IMR-90 (cell line): ENCODE data around the gene CATSPER3. TPM values are rescaled to one million over a fixed set of nuclear protein-coding genes. Genes with fewer than 3 reads are reported as not detected.

Source experiments
- ATAC-seq: fragments of 200-7000 bp; cut with Tn5 transposase; 2 replicates; pipeline ENCODE4 v1.9.1; 2020; ENCODE audit warnings: low read depth, mild to moderate bottlenecking, moderate library complexity
- BruUV-seq: library from RNA; stranded (reverse); fragments of 400-500 nt; replicated peaks from 2 replicates; lab custom pipeline; 2021; lab: Mats Ljungman, UMichigan
- CTCF ChIA-PET: fragments of 300-600 bp; formaldehyde crosslinking; extraction: SDS; loops from one replicate; lab custom pipeline; 2021; ENCODE audit warnings: antibody characterized with exemption; lab: Yijun Ruan, JAX
- POLR2A ChIA-PET: fragments of 300-600 bp; sonication (Branson Sonifier 250); formaldehyde crosslinking; loops from one replicate; lab custom pipeline; 2022; ENCODE audit warnings: antibody characterized with exemption; ENCODE audit not compliant: unreplicated experiment; lab: Charles Lee
- DNase-seq: peaks from one replicate; pipeline ENCODE4 v3.0.0; 2013
- H2AFZ ChIP-seq: replicated peaks from 2 replicates; pipeline ENCODE3; 2013; ENCODE audit warnings: low read length, mild to moderate bottlenecking; ENCODE audit not compliant: poor library complexity
- H2AK5ac ChIP-seq: 2 replicates; pipeline ENCODE4 v1.6.1; 2013; ENCODE audit warnings: low read depth, low read length, inconsistent platforms
- H2AK9ac ChIP-seq: replicated peaks from 2 replicates; pipeline ENCODE3; 2013; ENCODE audit warnings: mild to moderate bottlenecking, low read depth, low read length, moderate library complexity; ENCODE audit not compliant: poor library complexity
- H2BK120ac ChIP-seq: 2 replicates; pipeline ENCODE4 v1.6.1; 2013; ENCODE audit warnings: low read depth, low read length, inconsistent platforms
- H2BK15ac ChIP-seq: 3 replicates; pipeline ENCODE4 v1.6.1; 2013; ENCODE audit warnings: low read depth, low read length, inconsistent platforms
- H2BK20ac ChIP-seq: 2 replicates; pipeline ENCODE4 v1.6.1; 2013; ENCODE audit warnings: low read depth, mild to moderate bottlenecking, inconsistent platforms, low read length, moderate library complexity
- H2BK5ac ChIP-seq: 2 replicates; pipeline ENCODE4 v1.6.1; 2013; ENCODE audit warnings: mild to moderate bottlenecking, low read depth, low read length, inconsistent platforms; ENCODE audit not compliant: poor library complexity, severe bottlenecking
- H3K14ac ChIP-seq: replicated peaks from 2 replicates; pipeline ENCODE4 v1.6.1; 2013; ENCODE audit warnings: low read depth, low read length, inconsistent platforms
- H3K18ac ChIP-seq: 2 replicates; pipeline ENCODE4 v1.6.1; 2013; ENCODE audit warnings: low read depth, low read length, control low read depth
- H3K23ac ChIP-seq: 2 replicates; pipeline ENCODE4 v1.6.1; 2013; ENCODE audit warnings: low read depth, low read length, inconsistent platforms
- H3K27ac ChIP-seq: 2 replicates; pipeline ENCODE4 v1.5.1; 2013; ENCODE audit warnings: mild to moderate bottlenecking, control low read depth, low read length; ENCODE audit not compliant: insufficient read depth
- H3K27me3 ChIP-seq: 2 replicates; pipeline ENCODE4 v1.6.1; 2013; ENCODE audit warnings: low read length; ENCODE audit not compliant: control insufficient read depth, insufficient read depth
- H3K36me3 ChIP-seq: 2 replicates; pipeline ENCODE4 v1.6.1; 2013; ENCODE audit warnings: low read length, mixed read lengths; ENCODE audit not compliant: control insufficient read depth, insufficient read depth
- H3K4ac ChIP-seq: 2 replicates; pipeline ENCODE4 v1.6.1; 2013; ENCODE audit warnings: low read depth, low read length, inconsistent platforms
- H3K4me1 ChIP-seq: 2 replicates; pipeline ENCODE4 v1.6.1; 2013; ENCODE audit warnings: low read length, mixed read lengths; ENCODE audit not compliant: control insufficient read depth, insufficient read depth
- H3K4me2 ChIP-seq: 2 replicates; pipeline ENCODE4 v1.6.1; 2013; ENCODE audit warnings: low read depth, mild to moderate bottlenecking, control low read depth, low read length, moderate library complexity
- H3K4me3 ChIP-seq: 2 replicates; pipeline ENCODE4 v1.5.1; 2013; ENCODE audit warnings: low read depth, mild to moderate bottlenecking, control low read depth, low read length, moderate library complexity; ENCODE audit not compliant: insufficient read depth
- H3K56ac ChIP-seq: 2 replicates; pipeline ENCODE4 v1.6.1; 2013; ENCODE audit warnings: low read length, inconsistent platforms; ENCODE audit not compliant: insufficient read depth; ENCODE audit errors: extremely low read depth
- H3K79me1 ChIP-seq, 2 experiments: 2 replicates each; pipeline ENCODE4 v1.6.1; 2013; ENCODE audit warnings: low read length in 2 of 2, inconsistent platforms in 1 of 2, low read depth in 1 of 2
- H3K9ac ChIP-seq: 2 replicates; pipeline ENCODE4 v1.6.1; 2013; ENCODE audit warnings: low read depth, low read length, control low read depth
- H3K9me1 ChIP-seq: 2 replicates; pipeline ENCODE4 v1.6.1; 2013; ENCODE audit warnings: low read length, inconsistent platforms; ENCODE audit not compliant: insufficient read depth
- H3K9me3 ChIP-seq: 2 replicates; pipeline ENCODE4 v1.6.1; 2013; ENCODE audit warnings: low read length; ENCODE audit not compliant: control insufficient read depth, insufficient read depth
- H4K20me1 ChIP-seq: 2 replicates; pipeline ENCODE4 v1.6.1; 2013; ENCODE audit warnings: low read length, inconsistent platforms; ENCODE audit not compliant: insufficient read depth
- H4K5ac ChIP-seq: 2 replicates; pipeline ENCODE4 v1.6.1; 2013; ENCODE audit warnings: mild to moderate bottlenecking, low read depth, low read length, control low read depth
- H4K8ac ChIP-seq, 2 experiments: 2 replicates each; pipeline ENCODE4 v1.6.1; 2013; ENCODE audit warnings: low read depth in 2 of 2, low read length in 2 of 2, control low read depth in 1 of 2, inconsistent platforms in 1 of 2
- H4K91ac ChIP-seq: 2 replicates; pipeline ENCODE4 v1.6.1; 2013; ENCODE audit warnings: low read depth, low read length, inconsistent platforms; ENCODE audit not compliant: insufficient read depth
- BHLHE40 ChIP-seq: fragments of 150-350 bp; IDR thresholded peaks from 2 replicates; pipeline ENCODE4 v1.6.1; 2016; ENCODE audit warnings: mild to moderate bottlenecking, low read depth, low read length
- CEBPB ChIP-seq: IDR thresholded peaks from 2 replicates; pipeline ENCODE4 v1.6.1; 2012; ENCODE audit warnings: low read depth, low read length, improper control_type of control experiment
- CHD1 ChIP-seq: IDR thresholded peaks from 2 replicates; pipeline ENCODE4 v1.6.1; 2012; ENCODE audit warnings: low read depth, low read length, improper control_type of control experiment
- CTCF ChIP-seq: conservative IDR thresholded peaks from 2 replicates; pipeline ENCODE4 v1.5.1; 2012; ENCODE audit warnings: mild to moderate bottlenecking, low read depth, low read length, improper control_type of control experiment
- FOS ChIP-seq: fragments of 150-350 bp; IDR thresholded peaks from 2 replicates; pipeline ENCODE4 v1.6.1; 2016; ENCODE audit warnings: low read depth, low read length
- MAZ ChIP-seq: IDR thresholded peaks from 2 replicates; pipeline ENCODE4 v1.6.1; 2012; ENCODE audit warnings: low read depth, mild to moderate bottlenecking, low read length, improper control_type of control experiment, moderate library complexity, borderline replicate concordance
- NFE2L2 ChIP-seq: fragments of 150-350 bp; IDR thresholded peaks from 2 replicates; pipeline ENCODE4 v1.6.1; 2016; ENCODE audit warnings: low read depth, mild to moderate bottlenecking, low read length
- POLR2A ChIP-seq: IDR thresholded peaks from 2 replicates; pipeline ENCODE4 v1.6.1; 2012; ENCODE audit warnings: mild to moderate bottlenecking, low read depth, low read length
- RAD21 ChIP-seq: IDR thresholded peaks from 2 replicates; pipeline ENCODE4 v1.6.1; 2012; ENCODE audit warnings: low read length, improper control_type of control experiment
- RCOR1 ChIP-seq: IDR thresholded peaks from 2 replicates; pipeline ENCODE4 v1.6.1; 2012; ENCODE audit warnings: mild to moderate bottlenecking, low read length, improper control_type of control experiment; ENCODE audit not compliant: insufficient replicate concordance
- RFX5 ChIP-seq: IDR thresholded peaks from 2 replicates; pipeline ENCODE4 v1.8.0; 2012; ENCODE audit warnings: low read depth, mild to moderate bottlenecking, low read length, moderate library complexity
- SMC3 ChIP-seq: fragments of 150-350 bp; IDR thresholded peaks from 2 replicates; pipeline ENCODE4 v1.6.1; 2016; ENCODE audit warnings: low read depth, mild to moderate bottlenecking, antibody characterized with exemption, low read length, moderate library complexity
- WGBS, 2 experiments: methylation state at CpG; one replicate each; pipeline versions ENCODE4 v1.1.5 to v1.1.7; 2013; ENCODE audit warnings: missing lambda C conversion rate in 2 of 2; ENCODE audit not compliant: insufficient read length in 1 of 2; ENCODE audit errors: extremely low coverage in 2 of 2; 5-methylcytosine and 5-hydroxymethylcytosine counted together
- dilution Hi-C: fragments of 300-500 bp; cut with HindIII; formaldehyde crosslinking; loops from one replicate; pipeline ENCODE4 v1.14.3; 2018; ENCODE audit warnings: low sequenced_read_pairs; ENCODE audit not compliant: unreplicated experiment
- in situ Hi-C: fragments of 300-500 bp; cut with MboI; formaldehyde crosslinking; loops from 3 replicates; pipeline ENCODE4 v1.14.3; 2019; ENCODE audit warnings: low sequenced_read_pairs, inconsistent platforms, mixed read lengths
- intact Hi-C: fragments of 100-400 bp; cut with micrococcal nuclease; formaldehyde crosslinking; loops from 2 replicates; pipeline ENCODE4 v1.10.0; 2022
- polyA plus RNA-seq, 3 experiments: library from polyadenylated mRNA; depleted of rRNA; stranded (reverse); fragments of >200 nt; gene quantifications; 2 replicates each; pipeline ENCODE4 v1.2.3, GENCODE V29; 2012; ENCODE audit warnings: low replicate concordance in 1 of 3
- total RNA-seq: library from RNA; depleted of rRNA; stranded (reverse); fragments of >200 nt; gene quantifications from 2 replicates; pipeline ENCODE4 v1.2.3, GENCODE V29; 2012
- TF ChIP-seq, protein P1 (sequence below): fragments of 150-350 bp; IDR thresholded peaks from 2 replicates; pipeline ENCODE4 v1.6.1; 2017; ENCODE audit warnings: mild to moderate bottlenecking, antibody characterized with exemption, low read length, low read depth
- TF ChIP-seq, protein P2 (sequence below): fragments of 150-350 bp; IDR thresholded peaks from 2 replicates; pipeline ENCODE4 v1.6.1; 2016; ENCODE audit warnings: low read depth, mild to moderate bottlenecking, low read length, moderate library complexity, borderline replicate concordance

Gene CATSPER3
- total and polyA plus RNA-seq, 2 of the 4 experiments (the other 2 are of a cell fraction) = under 0.01 to 0.12 TPM

- Histone ChIP-seq H3K27me3 (peaks cover 5% of the 10 kb centered on the region; the same call in 1 of the 2 replicates), H3K9ac (no peak overlapping the region), H4K20me1 (no peaks in the 10 kb centered on the region), H2AK5ac (no peak overlapping the region), H3K56ac (no peak overlapping the region), H3K9me3 (no peaks in the 10 kb centered on the region), H3K23ac (no peak overlapping the region), H2AFZ (no peak overlapping the region), H3K9me1 (peaks cover 12% of the 10 kb centered on the region; the same call in 1 of the 2 replicates), H2AK9ac (no peak overlapping the region), H3K18ac (no peak overlapping the region), H2BK15ac (no peak overlapping the region), H2BK120ac (no peak overlapping the region), H3K79me1 (no peaks in the 10 kb centered on the region), H3K4me3 (no peak overlapping the region), H4K8ac (no peak overlapping the region), H3K36me3 (peaks cover 2% of the 10 kb centered on the region; the same call in 1 of the 2 replicates), H3K4me1 (peaks cover 2% of the 10 kb centered on the region; the same call in 1 of the 2 replicates), H2BK20ac (no peak overlapping the region), H3K4ac (no peak overlapping the region), H3K4me2 (no peak overlapping the region), H2BK5ac (no peak overlapping the region), H4K5ac (no peak overlapping the region), H4K91ac (no peak overlapping the region), H3K14ac (no peak overlapping the region), H3K27ac (no peak overlapping the region)
- ChIA-PET POLR2A (no interaction called here), CTCF (no interaction called here)
- no TSS peak for BruUV-seq
- DNase-seq (no peak), ATAC-seq (no peak)
- dilution Hi-C loops (no loop called here), intact Hi-C loops (no loop called here), in situ Hi-C loops (no loop called here)
- WGBS, 2 experiments = 83% methylated on average over 1 of the region's 12 CpGs; no CpG with 5 or more reads in 1 of the 2 experiments
- TF ChIP-seq CHD1 = no peak
- TF ChIP-seq, protein P1, sequence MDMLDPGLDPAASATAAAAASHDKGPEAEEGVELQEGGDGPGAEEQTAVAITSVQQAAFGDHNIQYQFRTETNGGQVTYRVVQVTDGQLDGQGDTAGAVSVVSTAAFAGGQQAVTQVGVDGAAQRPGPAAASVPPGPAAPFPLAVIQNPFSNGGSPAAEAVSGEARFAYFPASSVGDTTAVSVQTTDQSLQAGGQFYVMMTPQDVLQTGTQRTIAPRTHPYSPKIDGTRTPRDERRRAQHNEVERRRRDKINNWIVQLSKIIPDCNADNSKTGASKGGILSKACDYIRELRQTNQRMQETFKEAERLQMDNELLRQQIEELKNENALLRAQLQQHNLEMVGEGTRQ = no peak
- no peak for TF ChIP-seq RCOR1
- no peak for TF ChIP-seq SMC3
- no peak for TF ChIP-seq FOS
- no peak for TF ChIP-seq NFE2L2
- TF ChIP-seq MAZ = no peak
- TF ChIP-seq POLR2A = no peak
- no peak for TF ChIP-seq BHLHE40
- TF ChIP-seq RAD21 = no peak
- TF ChIP-seq CTCF = no peak
- TF ChIP-seq, protein P2, sequence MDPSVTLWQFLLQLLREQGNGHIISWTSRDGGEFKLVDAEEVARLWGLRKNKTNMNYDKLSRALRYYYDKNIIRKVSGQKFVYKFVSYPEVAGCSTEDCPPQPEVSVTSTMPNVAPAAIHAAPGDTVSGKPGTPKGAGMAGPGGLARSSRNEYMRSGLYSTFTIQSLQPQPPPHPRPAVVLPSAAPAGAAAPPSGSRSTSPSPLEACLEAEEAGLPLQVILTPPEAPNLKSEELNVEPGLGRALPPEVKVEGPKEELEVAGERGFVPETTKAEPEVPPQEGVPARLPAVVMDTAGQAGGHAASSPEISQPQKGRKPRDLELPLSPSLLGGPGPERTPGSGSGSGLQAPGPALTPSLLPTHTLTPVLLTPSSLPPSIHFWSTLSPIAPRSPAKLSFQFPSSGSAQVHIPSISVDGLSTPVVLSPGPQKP = no peak
- no peak for TF ChIP-seq CEBPB
- TF ChIP-seq RFX5 = no peak
These were observed 91.6 kb downstream of the CATSPER3 start for GRCh38 chr5:135059000-135059923.
